GM12873 (cell line): ENCODE data around the gene CAMK2D.

ENCODE experiments used
- TF ChIP-seq, protein P1 (sequence below): IDR thresholded peaks from 2 replicates; pipeline ENCODE4 v1.5.1; 2012; ENCODE audit warnings: low read depth, mild to moderate bottlenecking, moderate library complexity, low read length, control low read depth; ENCODE audit not compliant: insufficient read depth; ENCODE audit errors: missing control alignments

The CAMK2D gene

GRCh38 chr4:113575401-113575800, 186.1 kb downstream of the CAMK2D start:
- TF ChIP-seq, protein P1, sequence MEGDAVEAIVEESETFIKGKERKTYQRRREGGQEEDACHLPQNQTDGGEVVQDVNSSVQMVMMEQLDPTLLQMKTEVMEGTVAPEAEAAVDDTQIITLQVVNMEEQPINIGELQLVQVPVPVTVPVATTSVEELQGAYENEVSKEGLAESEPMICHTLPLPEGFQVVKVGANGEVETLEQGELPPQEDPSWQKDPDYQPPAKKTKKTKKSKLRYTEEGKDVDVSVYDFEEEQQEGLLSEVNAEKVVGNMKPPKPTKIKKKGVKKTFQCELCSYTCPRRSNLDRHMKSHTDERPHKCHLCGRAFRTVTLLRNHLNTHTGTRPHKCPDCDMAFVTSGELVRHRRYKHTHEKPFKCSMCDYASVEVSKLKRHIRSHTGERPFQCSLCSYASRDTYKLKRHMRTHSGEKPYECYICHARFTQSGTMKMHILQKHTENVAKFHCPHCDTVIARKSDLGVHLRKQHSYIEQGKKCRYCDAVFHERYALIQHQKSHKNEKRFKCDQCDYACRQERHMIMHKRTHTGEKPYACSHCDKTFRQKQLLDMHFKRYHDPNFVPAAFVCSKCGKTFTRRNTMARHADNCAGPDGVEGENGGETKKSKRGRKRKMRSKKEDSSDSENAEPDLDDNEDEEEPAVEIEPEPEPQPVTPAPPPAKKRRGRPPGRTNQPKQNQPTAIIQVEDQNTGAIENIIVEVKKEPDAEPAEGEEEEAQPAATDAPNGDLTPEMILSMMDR: no peak

GRCh38 chr4:113574636-113575103, 186.9 kb downstream of the CAMK2D start:
- TF ChIP-seq, protein P1: no peak

DNA sequence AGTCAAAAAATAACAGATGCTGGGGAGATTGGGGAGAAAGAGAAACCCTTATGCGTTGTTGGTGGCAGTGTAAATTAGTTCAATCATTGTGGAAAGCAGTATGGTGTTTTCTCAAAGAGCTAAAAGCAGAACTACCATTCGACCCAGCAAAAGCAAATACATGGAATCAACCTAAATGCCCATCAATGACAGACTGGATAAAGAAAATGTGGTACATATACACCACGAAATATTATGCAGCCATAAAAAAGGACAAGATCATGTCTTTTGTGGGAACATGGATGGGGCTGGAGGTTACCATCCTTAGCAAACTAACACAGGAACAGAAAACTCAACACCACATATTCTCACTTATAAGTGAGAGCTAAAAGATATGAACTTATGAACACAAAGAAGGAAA, 188.9 kb downstream of the CAMK2D start:
- TF ChIP-seq, protein P1: no peak

DNA sequence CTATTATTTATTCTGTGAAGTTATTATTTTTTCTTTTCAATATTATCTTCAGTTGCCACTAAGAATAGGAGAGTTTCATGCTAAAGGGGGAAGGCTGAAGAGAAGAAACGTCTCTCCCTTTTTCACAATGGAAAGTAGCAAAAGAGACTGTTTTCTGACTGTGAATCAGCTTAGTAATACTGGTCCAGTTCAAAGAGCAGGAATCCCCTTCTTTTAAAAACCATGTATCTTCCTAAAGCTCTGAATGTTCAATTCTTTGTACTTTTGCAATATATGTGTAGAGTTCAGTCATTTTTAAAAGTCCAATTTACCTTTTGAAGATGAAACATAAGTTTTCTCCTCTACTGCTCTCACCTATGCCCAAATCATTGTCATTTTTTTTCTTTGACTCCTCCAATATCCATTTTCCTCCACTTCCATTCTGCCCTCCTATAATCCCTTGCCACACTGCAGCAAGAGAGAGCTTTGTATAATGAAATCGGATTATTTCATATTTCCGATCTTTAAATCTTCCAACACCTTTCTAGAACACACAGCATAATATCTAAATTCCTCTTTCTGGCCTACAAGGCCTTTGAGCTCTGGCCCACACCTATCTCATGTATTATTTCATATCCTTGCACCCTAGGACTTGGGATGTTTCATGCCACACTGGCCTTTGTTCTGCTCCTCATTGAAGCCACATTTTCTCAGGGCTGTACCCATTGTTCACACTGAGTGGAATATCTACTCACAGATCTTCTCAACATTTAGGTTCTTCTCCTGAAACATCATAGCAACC, 195.3 kb downstream of the CAMK2D start:
- TF ChIP-seq, protein P1: no peak

DNA sequence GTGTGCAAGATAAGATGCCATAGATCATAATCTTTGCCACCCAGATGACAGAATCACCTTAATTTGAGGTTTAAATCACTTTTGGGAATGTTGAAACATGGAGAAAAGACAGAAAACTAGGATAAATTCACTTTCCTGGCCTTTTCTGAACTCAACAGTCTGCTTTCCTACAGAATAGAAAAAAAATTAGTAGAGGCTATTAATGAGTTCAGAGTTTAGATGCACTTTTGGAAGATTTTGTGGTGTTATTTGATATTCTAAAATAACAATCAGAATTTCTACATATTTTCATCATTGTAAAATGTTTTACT, 195.9 kb downstream of the CAMK2D start:
- TF ChIP-seq, protein P1: no peak

DNA sequence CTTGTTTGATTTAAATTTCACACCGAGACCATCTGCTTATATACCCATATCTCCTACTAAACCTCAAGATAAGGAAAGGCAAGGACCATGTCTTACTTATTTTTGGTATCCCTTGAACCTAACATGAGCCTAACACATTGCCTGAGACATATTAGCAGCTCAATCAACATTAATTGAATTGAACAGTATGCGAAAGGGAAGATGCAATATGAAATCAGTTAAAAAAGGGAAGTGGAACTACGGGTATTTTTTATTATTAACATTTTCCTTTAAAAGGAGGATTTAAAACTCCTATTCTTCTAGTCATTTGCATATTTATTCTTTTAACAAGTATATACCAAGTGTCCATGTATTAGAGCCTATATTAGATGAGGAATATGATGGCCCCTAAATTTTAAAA, 197.0 kb downstream of the CAMK2D start:
- TF ChIP-seq, protein P1: no peak

GRCh38 chr4:113563691-113564378, 197.7 kb downstream of the CAMK2D start:
- TF ChIP-seq, protein P1: no peak
